ENCODE data around the gene UNC79. TPM values are rescaled to one million over a fixed set of nuclear protein-coding genes. Genes with fewer than 3 reads are reported as not detected.

The UNC79 gene
- total and polyA plus RNA-seq, 2 donors (not counting 3 experiments of a cell fraction or from before 2014, with no cell fraction given) = not detected

- dilution Hi-C loops (cut with MboI; ENCODE audit: extremely low pct_ligation_motif_present, low sequenced_read_pairs) = no loop called here
- CTCF ChIA-PET = no interaction called here
- FAIRE-seq = no peak
- no peak for DNase-seq (ENCODE audit: low read depth, low spot score)
- H3K4me1 ChIP-seq (ENCODE audit: control insufficient read depth, extremely low read depth, insufficient read depth, low read length) = no peaks in the 10 kb centered on the region
- H3K79me2 ChIP-seq (ENCODE audit: control insufficient read depth, insufficient read depth, low read length) = no peaks in the 10 kb centered on the region
- H3K27me3 ChIP-seq (ENCODE audit: control insufficient read depth in 2 of 2, insufficient read depth in 2 of 2, low read length in 2 of 2) = no peaks in the 10 kb centered on the region
- no peak overlapping the region for H3K9ac ChIP-seq (replicated peaks; ENCODE audit: extremely low read depth, insufficient read depth, low read length)
- intact Hi-C loops (cut with micrococcal nuclease) = no loop called here
- BruUV-seq (replicated peaks) = no TSS peak
- TF ChIP-seq POLR2A (IDR thresholded peaks at IDR 0.05; ENCODE audit: low read depth, low read length) = no peak
- no peak for TF ChIP-seq EZH2 (IDR thresholded peaks at IDR 0.05; ENCODE audit: borderline replicate concordance, low read depth, low read length, severe bottlenecking)
- no peak for TF ChIP-seq MAX (IDR thresholded peaks at IDR 0.05; ENCODE audit: insufficient read depth, insufficient read length)
- no peak for TF ChIP-seq CTCF (IDR thresholded peaks at IDR 0.05; ENCODE audit: extremely low read depth in 1 of 2, insufficient read depth in 1 of 2, low read depth in 1 of 2, low read length in 2 of 2)
- TF ChIP-seq FOS (IDR thresholded peaks at IDR 0.05; ENCODE audit: borderline replicate concordance, insufficient read depth, low read length) = no peak
- TF ChIP-seq MYC (IDR thresholded peaks at IDR 0.05; ENCODE audit: low read depth, low read length) = no peak
- TF ChIP-seq GATA2 (IDR thresholded peaks at IDR 0.05; ENCODE audit: insufficient read depth, insufficient read length, low read depth, low read length) = no peak
- no peak for TF ChIP-seq POLR2AphosphoS5 (IDR thresholded peaks at IDR 0.05; ENCODE audit: insufficient read depth, low read depth, low read length)
- no peak for TF ChIP-seq JUN (IDR thresholded peaks at IDR 0.05; ENCODE audit: borderline replicate concordance, insufficient read depth, insufficient read length, low read depth)
- H2AFZ ChIP-seq (ENCODE audit: low read depth, low read length) = no peak overlapping the region
- H3K9me3 ChIP-seq (replicated peaks; ENCODE audit: control insufficient read depth, insufficient read depth, low read length) = no peaks in the 10 kb centered on the region
- no peak overlapping the region for H3K4me3 ChIP-seq (replicated peaks in 1 of 3; ENCODE audit: insufficient read depth in 1 of 3, low read depth in 1 of 3, low read length in 3 of 3)
- POLR2A ChIA-PET = no interaction called here
- no peak overlapping the region for H3K27ac ChIP-seq (ENCODE audit: insufficient read depth, low read depth, low read length)
- H3K4me2 ChIP-seq (ENCODE audit: insufficient read depth, low read length) = no peak overlapping the region
- H4K20me1 ChIP-seq (replicated peaks; ENCODE audit: control insufficient read depth, extremely low read depth, insufficient read depth, low read length) = no peaks in the 10 kb centered on the region
- H3K9me1 ChIP-seq (replicated peaks; ENCODE audit: control insufficient read depth, extremely low read depth, insufficient read depth, low read length) = no peaks in the 10 kb centered on the region
- no peaks in the 10 kb centered on the region for H3K36me3 ChIP-seq (ENCODE audit: control insufficient read depth in 2 of 2, extremely low read depth in 1 of 2, insufficient read depth in 2 of 2, low read length in 2 of 2)
Observed at GRCh38 chr14:93693914-93694313, 263.2 kb downstream of the UNC79 start.

All from endothelial cell of umbilical vein (primary cell).